Measurements from ENCODE around the gene PALM.

Gene PALM

GRCh38 chr19:752652-753517, 44.1 kb downstream of the PALM start:
- DNase-seq (ENCODE audit: low spot score): no peak

GRCh38 chr19:754530-754929, 45.8 kb downstream of the PALM start:
- DNase-seq (ENCODE audit: low spot score): no peak

GRCh38 chr19:755063-755462, 46.3 kb downstream of the PALM start:
- no peak for DNase-seq (ENCODE audit: low spot score)

- no peak for DNase-seq (ENCODE audit: low spot score)
These were observed 47.5 kb downstream of the PALM start for GRCh38 chr19:756236-756635.

GRCh38 chr19:756821-757688, 48.3 kb downstream of the PALM start:
- no peak for DNase-seq (ENCODE audit: low spot score)

GRCh38 chr19:757811-758668, 49.3 kb downstream of the PALM start:
- no peak for DNase-seq (ENCODE audit: low spot score)

GRCh38 chr19:763181-763580, 54.4 kb downstream of the PALM start:
- no peak for DNase-seq (ENCODE audit: low spot score)

GRCh38 chr19:763869-764268, 55.1 kb downstream of the PALM start:
- DNase-seq (ENCODE audit: low spot score): no peak

- DNase-seq (ENCODE audit: low spot score): no peak
These were observed 55.6 kb downstream of the PALM start for GRCh38 chr19:764301-764700.

GRCh38 chr19:765179-765738, 56.5 kb downstream of the PALM start:
- no peak for DNase-seq (ENCODE audit: low spot score)

GRCh38 chr19:768424-768823, 59.7 kb downstream of the PALM start:
- DNase-seq (ENCODE audit: low spot score): no peak

GRCh38 chr19:769616-770015, 60.9 kb downstream of the PALM start:
- no peak for DNase-seq (ENCODE audit: low spot score)

- no peak for DNase-seq (ENCODE audit: low spot score)
These were observed 62.6 kb downstream of the PALM start for GRCh38 chr19:771332-771785.

- no peak for DNase-seq (ENCODE audit: low spot score)
These were observed 63.3 kb downstream of the PALM start for GRCh38 chr19:772063-772462.

GRCh38 chr19:772730-773436, 64.1 kb downstream of the PALM start:
- no peak for DNase-seq (ENCODE audit: low spot score)

GRCh38 chr19:776549-776948, 67.8 kb downstream of the PALM start:
- no peak for DNase-seq (ENCODE audit: low spot score)

- DNase-seq (ENCODE audit: low spot score): no peak
These were observed 70.3 kb downstream of the PALM start for GRCh38 chr19:778910-779653.

- no peak for DNase-seq (ENCODE audit: low spot score)
These were observed 72.2 kb downstream of the PALM start for GRCh38 chr19:780935-781334.

- no peak for DNase-seq (ENCODE audit: low spot score)
These were observed 73.1 kb downstream of the PALM start for GRCh38 chr19:781800-782184.

- DNase-seq (ENCODE audit: low spot score): no peak
These were observed 73.6 kb downstream of the PALM start for GRCh38 chr19:782185-782877.

Measured in globus pallidus (tissue), 1 donor.